Spleen (tissue), 11 donors: ENCODE data around the gene QSOX1. TPM values are rescaled to one million over a fixed set of nuclear protein-coding genes. Genes with fewer than 3 reads are reported as not detected.
"Not testable (repeated sequence)": the region's sequence is repeated elsewhere in the genome, so short reads cannot be mapped to it uniquely, and the experiment has no call there.

Experiments
- DNase-seq: peaks from one replicate; pipeline ENCODE4 v3.0.0-alpha.2; 2020
- H3K27ac ChIP-seq, 8 donors: fragments of 200-600 bp; sonication (generic) in 7 of 8; 1 replicate in 4 of 8; 2 replicates in 4 of 8; pipeline versions ENCODE4 v1.5.0 to v1.8.0; 2016 to 2021; ENCODE audit warnings: inconsistent platforms in 4 of 8, mild to moderate bottlenecking in 4 of 8, moderate library complexity in 1 of 8
- H3K27me3 ChIP-seq, 7 donors: fragments of 200-600 bp; sonication (generic) in 6 of 7; replicated peaks in 1 of 7; 1 replicate in 4 of 7; 2 replicates in 3 of 7; pipeline versions ENCODE4 v1.5.0 to v1.8.0; 2016 to 2021; ENCODE audit warnings: inconsistent platforms in 3 of 7, mild to moderate bottlenecking in 1 of 7
- H3K36me3 ChIP-seq, 6 donors: fragments of 200-600 bp; sonication (generic) in 5 of 6; 1 replicate in 4 of 6; 2 replicates in 2 of 6; pipeline versions ENCODE4 v1.5.0 to v1.8.0; 2016 to 2021; ENCODE audit warnings: inconsistent platforms in 2 of 6
- H3K4me1 ChIP-seq, 6 donors: fragments of 200-600 bp; sonication (generic) in 5 of 6; 1 replicate in 3 of 6; 2 replicates in 3 of 6; pipeline versions ENCODE4 v1.5.0 to v1.8.0; 2016 to 2021; ENCODE audit warnings: inconsistent platforms in 3 of 6
- H3K4me3 ChIP-seq, 8 donors: fragments of 200-600 bp; sonication (generic) in 7 of 8; 1 replicate in 4 of 8; 2 replicates in 4 of 8; pipeline versions ENCODE4 v1.5.0 to v1.8.0; 2016 to 2021; ENCODE audit warnings: inconsistent platforms in 4 of 8, mild to moderate bottlenecking in 4 of 8, moderate library complexity in 2 of 8
- H3K9me3 ChIP-seq, 8 donors: fragments of 200-600 bp; sonication (generic) in 7 of 8; 1 replicate in 4 of 8; 2 replicates in 4 of 8; pipeline versions ENCODE4 v1.5.0 to v1.8.0; 2016 to 2021; ENCODE audit warnings: inconsistent platforms in 4 of 8
- CTCF ChIP-seq, 11 experiments: fragments of 200-600 bp in 7 of 11; fragments of 450-650 bp in 4 of 11; sonication (generic) in 4 of 11; IDR thresholded peaks in 8 of 11; conservative IDR thresholded peaks in 3 of 11; 1 replicate in 7 of 11; 2 replicates in 4 of 11; pipeline versions ENCODE4 v1.4.0 to v1.8.0; 2016 to 2021; ENCODE audit warnings: antibody characterized with exemption in 11 of 11, inconsistent platforms in 4 of 11, mild to moderate bottlenecking in 1 of 11
- POLR2A ChIP-seq, 3 donors: fragments of 450-650 bp; IDR thresholded peaks; one replicate each; pipeline ENCODE4 v1.5.1; 2017; ENCODE audit warnings: antibody characterized with exemption in 3 of 3, mild to moderate bottlenecking in 1 of 3
- POLR2AphosphoS5 ChIP-seq, 3 donors: sonication (generic); formaldehyde crosslinking; IDR thresholded peaks; one replicate each; pipeline ENCODE4 v1.5.1; 2017; ENCODE audit warnings: antibody characterized with exemption in 3 of 3
- WGBS, 5 donors: extraction: QIAGEN DNeasy Blood & Tissue Kit in 3 of 5; methylation state at CpG; one replicate each; pipeline versions ENCODE4 v1.1.5 to v1.1.7; 2013 to 2018; 5-methylcytosine and 5-hydroxymethylcytosine counted together
- intact Hi-C: fragments of 100-400 bp; cut with DNase I; formaldehyde crosslinking; loops from one replicate; pipeline ENCODE4 v1.15.0; 2023; ENCODE audit warnings: low total_unique reads
- polyA plus RNA-seq, 3 donors: library from polyadenylated mRNA; stranded (reverse); fragments of 200-250 nt; gene quantifications; one replicate each; pipeline ENCODE4 v1.2.1, GENCODE V29; 2013
- total RNA-seq, 7 donors: library from RNA; depleted of rRNA in 3 of 7; stranded (reverse); fragments of >200 nt in 3 of 7; fragmentation: NEBNext Ultra II Directional in 4 of 7; extraction: Animal tissue kit (Norgen Biotek cat#: 25700) in 4 of 7; gene quantifications; one replicate each; pipeline versions ENCODE4 v1.1.0 to v1.2.1, GENCODE V29; 2016 to 2021
- donor health status: healthy with polysubstance abuse.
- donor health status: DM: no; HTN: no; CAD: no; lungs with moderate emphysema.
- donor health status: DM: no; HTN: no; CAD: no.
- donor health status: Bipolar disorder and iron deficiency.
- donor health status: healthy.
- donor health status: DM: no; HTN: no; CAD: no.
- donor health status: DM: yes; HTN: yes; CAD: no.

QSOX1 gene
- total and polyA plus RNA-seq, 10 donors, result 35.2 to 78.9 (median 56.5) TPM

DNA sequence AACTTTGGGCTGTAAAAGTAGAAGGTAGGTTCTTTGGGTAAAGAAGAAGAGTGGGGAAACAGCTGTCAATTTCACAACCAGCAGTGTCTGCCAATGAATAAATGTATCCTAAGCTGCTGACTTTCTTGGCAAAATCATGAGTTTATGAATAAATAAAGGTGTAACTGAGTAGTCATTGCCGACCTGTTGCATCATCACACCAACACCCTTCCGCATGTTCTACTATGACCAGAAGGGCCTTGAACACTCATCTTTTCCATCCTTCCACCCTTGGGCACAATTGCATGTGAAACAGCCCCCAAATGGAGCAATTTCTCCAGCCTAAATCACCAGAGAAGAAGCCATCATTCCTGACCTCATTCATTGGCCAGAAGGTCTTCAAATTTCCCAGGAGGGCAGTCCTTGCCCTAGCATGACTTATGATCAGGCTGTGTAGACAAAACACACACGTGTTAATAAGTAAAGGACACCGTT lies 31.2 kb upstream of the QSOX1 start:
- H3K4me3 ChIP-seq, result no peak overlapping the region
- H3K9me3 ChIP-seq, result no peaks in the 10 kb centered on the region
- WGBS, 5 donors, result 69 to 90% (median 83%) methylated on average over 4 of the region's 4 CpGs
- H3K4me1 ChIP-seq, result no peaks in the 10 kb centered on the region
- H3K27me3 ChIP-seq, result no peaks in the 10 kb centered on the region
- TF ChIP-seq POLR2A (IDR thresholded peaks at IDR 0.05) (no peak), CTCF (IDR thresholded peaks at IDR 0.05 in 8 of 11, conservative IDR thresholded peaks at IDR 0.05 in 3 of 11) (no peak), POLR2AphosphoS5 (IDR thresholded peaks at IDR 0.05) (no peak)
- no peaks in the 10 kb centered on the region for H3K36me3 ChIP-seq
- intact Hi-C loops, result no loop called here
- no peak for DNase-seq
- no peak overlapping the region for H3K27ac ChIP-seq

DNA sequence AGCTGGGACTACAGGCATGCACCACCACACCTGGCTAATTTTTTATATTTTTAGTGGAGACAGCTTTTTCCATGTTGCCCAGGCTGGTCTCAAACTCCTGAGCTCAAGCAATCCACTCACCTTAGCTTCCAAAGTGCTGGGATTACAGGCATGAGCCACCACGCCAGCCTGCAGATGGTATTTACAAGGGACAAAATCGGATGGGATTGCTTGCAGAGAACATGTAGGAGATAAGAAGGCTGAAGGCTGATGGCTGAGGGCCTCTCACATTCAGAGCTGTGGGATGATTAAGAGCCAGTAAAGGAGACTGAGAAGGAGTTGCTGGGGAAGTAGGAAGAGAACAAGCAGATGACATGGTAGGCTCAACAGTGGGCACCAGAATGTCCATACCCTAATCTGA lies 24.0 kb upstream of the QSOX1 start:
- TF ChIP-seq POLR2A (IDR thresholded peaks at IDR 0.05) (no peak), CTCF (IDR thresholded peaks at IDR 0.05 in 8 of 11, conservative IDR thresholded peaks at IDR 0.05 in 3 of 11) (no peak), POLR2AphosphoS5 (IDR thresholded peaks at IDR 0.05) (no peak)
- peak overlapping the region in 3 of 8 donors; percentile 72 to 79 (median 77) for H3K27ac ChIP-seq
- H3K9me3 ChIP-seq, result no peaks in the 10 kb centered on the region
- intact Hi-C loops, result no loop called here
- H3K36me3 ChIP-seq, result no peaks in the 10 kb centered on the region
- DNase-seq, result no peak
- H3K4me1 ChIP-seq, result peaks cover 0 to 15% (median 0%) of the 10 kb centered on the region in 6 donors
- no peak overlapping the region for H3K4me3 ChIP-seq
- 89 to 95% (median 93%) methylated on average over 2 of the region's 2 CpGs for WGBS, 5 donors
- peaks cover 0 to 4% (median 0%) of the 10 kb centered on the region in 7 donors for H3K27me3 ChIP-seq

DNA sequence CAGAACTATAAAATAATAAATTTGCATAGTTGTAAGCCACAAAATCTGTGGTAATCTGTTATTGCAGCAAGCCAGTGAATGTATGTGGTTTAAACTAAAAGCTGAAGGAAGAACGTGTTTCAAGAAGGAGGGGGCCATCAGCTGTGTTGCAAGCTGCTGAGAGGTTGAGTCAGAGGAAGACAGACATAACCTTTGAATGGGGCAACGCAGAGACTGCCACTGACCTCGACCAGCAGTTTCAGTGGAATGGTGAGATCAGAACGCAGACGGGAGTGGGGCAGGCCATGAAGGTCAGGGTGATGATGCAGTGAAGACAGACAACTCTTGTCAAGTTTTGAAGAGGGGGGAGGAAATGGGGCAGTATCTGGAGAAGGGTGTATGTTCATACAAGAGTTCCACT lies 23.2 kb upstream of the QSOX1 start:
- Histone ChIP-seq H3K27me3 (peaks cover 0 to 4% (median 0%) of the 10 kb centered on the region in 7 donors), H3K9me3 (no peaks in the 10 kb centered on the region), H3K4me3 (peak overlapping the region in 1 of 8 donors; percentile 34), H3K27ac (peak overlapping the region in 6 of 8 donors; percentile 48 to 79 (median 70)), H3K36me3 (no peaks in the 10 kb centered on the region), H3K4me1 (peaks cover 0 to 15% (median 0%) of the 10 kb centered on the region in 6 donors)
- DNase-seq, result no peak
- WGBS, 5 donors, result 19 to 71% (median 50%) methylated on average over 5 of the region's 5 CpGs
- TF ChIP-seq POLR2AphosphoS5 (IDR thresholded peaks at IDR 0.05), result peak in 1 of 3 donors; percentile 68
- TF ChIP-seq CTCF (IDR thresholded peaks at IDR 0.05 in 8 of 11, conservative IDR thresholded peaks at IDR 0.05 in 3 of 11), result no peak
- no peak for TF ChIP-seq POLR2A (IDR thresholded peaks at IDR 0.05)
- intact Hi-C loops, result no loop called here

GRCh38 chr1:180133193-180133592 lies 21.5 kb upstream of the QSOX1 start:
- DNase-seq, result no peak
- Histone ChIP-seq H3K9me3 (peaks cover 0 to 6% (median 0%) of the 10 kb centered on the region in 8 donors), H3K4me1 (peaks cover 0 to 15% (median 0%) of the 10 kb centered on the region in 6 donors), H3K27ac (peak overlapping the region in 1 of 8 donors; percentile 79), H3K36me3 (no peaks in the 10 kb centered on the region), H3K4me3 (no peak overlapping the region), H3K27me3 (peaks cover 0 to 4% (median 0%) of the 10 kb centered on the region in 7 donors)
- TF ChIP-seq POLR2A (IDR thresholded peaks at IDR 0.05) (no peak), CTCF (IDR thresholded peaks at IDR 0.05 in 8 of 11, conservative IDR thresholded peaks at IDR 0.05 in 3 of 11) (no peak), POLR2AphosphoS5 (IDR thresholded peaks at IDR 0.05) (no peak)
- intact Hi-C loops, result no loop called here
- WGBS, 5 donors, result 64 to 100% (median 83%) methylated on average over 1 of the region's 1 CpG

DNA sequence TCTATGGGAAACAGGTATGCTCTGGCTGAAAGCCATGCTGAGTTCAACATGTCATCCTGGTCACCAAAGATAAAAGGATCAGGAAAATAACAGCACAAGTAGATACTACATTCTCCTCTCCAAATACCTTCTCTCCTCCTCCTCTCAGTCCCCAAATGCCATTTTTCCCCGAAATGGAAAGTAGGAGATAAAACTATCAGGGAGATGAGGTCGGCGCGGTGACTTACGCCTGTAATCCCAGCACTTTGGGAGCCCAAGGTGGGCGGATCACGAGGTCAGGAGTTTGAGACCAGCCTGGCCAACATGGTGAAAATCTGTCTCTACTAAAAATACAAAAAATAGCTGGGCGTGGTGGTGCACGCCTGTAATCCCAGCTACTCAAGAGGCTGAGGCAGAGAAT lies 21.0 kb upstream of the QSOX1 start:
- H3K4me1 ChIP-seq, result peaks cover 0 to 15% (median 0%) of the 10 kb centered on the region in 6 donors
- H3K36me3 ChIP-seq, DNase-seq, intact Hi-C loops, H3K27ac ChIP-seq, H3K9me3 ChIP-seq, H3K27me3 ChIP-seq, H3K4me3 ChIP-seq: not testable (repeated sequence)
- WGBS, 5 donors, result 81 to 87% (median 83%) methylated on average over 9 of the region's 9 CpGs
